NCI-H524 treated with DMSO at 0.1 percent for 48 hours (cell line): ENCODE results near the gene MACO1.

Source experiments
- DNase-seq: peaks from one replicate; lab custom pipeline; 2025; lab: John Stamatoyannopoulos, UW

MACO1 gene

DNA sequence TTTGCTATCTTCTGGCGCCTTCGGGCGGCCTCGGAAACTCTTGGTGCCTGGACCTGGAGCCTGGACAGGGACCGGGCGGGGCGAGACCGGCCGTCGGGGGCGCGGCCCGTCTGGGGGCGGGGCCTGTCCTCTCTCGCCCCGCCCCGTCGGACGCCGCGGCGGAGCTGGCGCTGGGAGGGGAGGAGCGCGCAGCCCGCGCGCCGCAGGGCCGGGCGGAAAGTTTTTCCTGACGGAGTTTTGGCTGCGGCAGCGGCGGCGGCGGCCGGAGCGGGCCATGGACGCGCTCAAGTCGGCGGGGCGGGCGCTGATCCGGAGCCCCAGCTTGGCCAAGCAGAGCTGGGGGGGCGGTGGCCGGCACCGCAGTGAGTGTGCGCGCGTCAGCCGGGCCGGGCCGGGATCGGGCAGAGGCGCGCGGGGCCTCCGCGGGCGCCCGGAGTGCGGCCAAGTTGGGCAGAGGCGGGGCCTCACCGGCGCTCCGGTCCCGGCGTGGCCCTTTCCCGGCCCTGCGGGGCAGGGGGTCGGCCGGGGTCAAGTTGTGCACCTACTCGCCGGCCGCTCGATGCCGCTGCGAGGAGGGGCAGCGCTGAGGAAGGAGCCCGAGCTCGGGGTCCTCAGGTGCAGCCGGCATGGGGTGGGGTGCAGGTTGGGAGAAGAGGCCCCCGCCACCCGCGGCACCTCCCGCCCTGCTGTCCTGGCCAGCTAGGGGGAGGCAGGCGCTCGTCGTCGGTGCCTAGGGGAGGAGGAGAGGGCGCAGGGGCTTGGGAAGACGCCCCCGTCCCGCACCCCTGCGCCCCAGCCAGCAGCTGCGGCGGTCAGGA is 112.9 kb downstream of the MACO1 start, which contains the start of gene LDLRAP1:
TSS of gene LDLRAP1 (plus strand) at position 182 of the 818 bp plus-strand sequence. CDS start at position 275, 93 bp downstream.
- DNase-seq, result no peak

GRCh38 chr1:25544243-25544764 is 113.6 kb downstream of the MACO1 start:
- DNase-seq, result no peak

- DNase-seq, result no peak
Measured at GRCh38 chr1:25544819-25545218, 114.1 kb downstream of the MACO1 start.

DNA sequence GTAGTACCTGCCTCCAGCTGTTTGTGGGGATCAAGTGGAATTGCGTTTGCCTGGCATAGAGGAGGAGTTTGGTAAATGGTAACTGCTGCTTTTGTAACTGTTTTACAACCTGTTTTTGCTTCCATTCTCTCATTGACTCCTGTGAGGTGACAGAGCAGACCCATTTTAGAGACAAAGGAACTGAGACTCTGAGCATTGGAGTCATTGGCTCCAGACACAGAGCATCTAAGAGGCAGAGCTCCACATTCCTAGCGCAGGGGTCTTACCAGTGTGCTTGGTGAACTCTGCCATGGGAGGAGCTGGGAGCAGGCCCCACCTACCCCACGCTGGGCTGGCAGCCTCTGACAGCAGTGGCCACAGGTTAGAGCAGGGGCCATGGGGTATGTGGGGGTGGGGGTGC is 115.1 kb downstream of the MACO1 start:
- DNase-seq, result no peak

GRCh38 chr1:25546193-25546592 is 115.5 kb downstream of the MACO1 start:
- DNase-seq, result no peak

- no peak for DNase-seq
Measured at GRCh38 chr1:25548601-25549000, 117.9 kb downstream of the MACO1 start.

GRCh38 chr1:25549273-25550154 is 118.8 kb downstream of the MACO1 start:
- DNase-seq, result no peak
